CD4-positive, alpha-beta T cell treated with Interleukin-4 for 4 hours (primary cell): ENCODE results near the gene RHBDF1.

Source experiments
- DNase-seq: peaks from one replicate; pipeline ENCODE4 v3.0.0-alpha.2; 2020

The RHBDF1 gene

GRCh38 chr16:71540-72401 is 660 bp downstream of the RHBDF1 start:
- no peak for DNase-seq

GRCh38 chr16:71210-71539 is 1.3 kb downstream of the RHBDF1 start:
- no peak for DNase-seq

GRCh38 chr16:69181-69580 is 3.2 kb downstream of the RHBDF1 start:
- DNase-seq: no peak

- no peak for DNase-seq
Measured at GRCh38 chr16:67884-68789, 4.3 kb downstream of the RHBDF1 start.

GRCh38 chr16:67183-67791 is 5.1 kb downstream of the RHBDF1 start:
- no peak for DNase-seq

GRCh38 chr16:66309-67182 is 5.9 kb downstream of the RHBDF1 start:
- no peak for DNase-seq

- peak; percentile 78 for DNase-seq
Measured at GRCh38 chr16:65745-66144, 6.7 kb downstream of the RHBDF1 start.

- no peak for DNase-seq
Measured at GRCh38 chr16:64914-65255, 7.5 kb downstream of the RHBDF1 start.

GRCh38 chr16:63998-64913 is 8.2 kb downstream of the RHBDF1 start:
- no peak for DNase-seq

- no peak for DNase-seq
Measured at GRCh38 chr16:63466-63865, 9.0 kb downstream of the RHBDF1 start.

GRCh38 chr16:62968-63391 is 9.5 kb downstream of the RHBDF1 start:
- DNase-seq: no peak

- DNase-seq: no peak
Measured at GRCh38 chr16:62283-62967, 10.0 kb downstream of the RHBDF1 start.

GRCh38 chr16:61879-62281 is 10.6 kb downstream of the RHBDF1 start:
- DNase-seq: no peak

GRCh38 chr16:60929-61878 is 11.2 kb downstream of the RHBDF1 start:
- no peak for DNase-seq

GRCh38 chr16:60166-60565 is 12.3 kb downstream of the RHBDF1 start:
- no peak for DNase-seq

GRCh38 chr16:59440-60059 is 12.9 kb downstream of the RHBDF1 start:
- no peak for DNase-seq

- no peak for DNase-seq
Measured at GRCh38 chr16:58491-59439, 13.7 kb downstream of the RHBDF1 start.

GRCh38 chr16:57711-58110 is 14.7 kb downstream of the RHBDF1 start:
- no peak for DNase-seq
